Right forelimb (tissue), 1 donor: ENCODE results near the gene MAPKAP1.

Experiments used
- DNase-seq: peaks from one replicate; pipeline ENCODE4 v3.0.0-alpha.2; 2018

MAPKAP1 gene

DNA sequence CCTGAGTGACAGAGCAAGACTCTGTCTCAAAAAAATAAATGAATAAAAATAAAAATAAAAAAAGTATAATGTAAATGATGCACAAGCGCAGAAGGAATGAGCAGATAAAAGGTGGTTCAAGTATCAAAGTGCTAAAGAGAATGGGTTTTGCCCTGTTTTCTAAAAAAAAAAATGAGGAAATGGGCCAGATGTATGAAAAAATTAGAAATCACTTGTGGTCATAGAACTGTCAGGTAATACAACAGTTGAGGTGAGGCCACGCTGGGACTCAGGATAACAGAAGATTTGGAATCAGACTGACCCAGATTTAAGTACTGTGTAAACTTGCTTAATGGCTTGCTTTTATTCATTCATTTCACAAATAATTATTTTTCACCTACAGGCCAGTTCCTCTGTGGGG lies 69.8 kb downstream of the MAPKAP1 start:
- DNase-seq: no peak

DNA sequence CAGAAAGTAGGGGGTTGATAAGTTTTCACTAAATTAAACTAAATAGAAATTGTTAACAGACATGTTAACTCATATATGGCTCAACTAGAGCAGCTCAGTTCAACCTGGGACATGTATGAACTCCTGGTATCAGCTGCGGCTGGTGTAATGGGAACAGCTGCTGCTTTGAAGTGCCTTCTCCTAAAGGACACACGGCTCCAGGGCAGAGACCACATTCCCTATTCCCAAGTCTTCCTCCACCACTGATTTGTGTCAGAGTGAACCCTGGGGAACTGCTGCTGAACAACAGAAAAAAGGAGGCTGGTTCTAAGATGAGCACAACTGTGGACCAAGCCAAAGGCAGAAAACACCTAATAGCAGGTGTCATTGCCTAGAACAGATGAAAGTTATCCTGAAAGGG lies 71.1 kb downstream of the MAPKAP1 start:
- no peak for DNase-seq

DNA sequence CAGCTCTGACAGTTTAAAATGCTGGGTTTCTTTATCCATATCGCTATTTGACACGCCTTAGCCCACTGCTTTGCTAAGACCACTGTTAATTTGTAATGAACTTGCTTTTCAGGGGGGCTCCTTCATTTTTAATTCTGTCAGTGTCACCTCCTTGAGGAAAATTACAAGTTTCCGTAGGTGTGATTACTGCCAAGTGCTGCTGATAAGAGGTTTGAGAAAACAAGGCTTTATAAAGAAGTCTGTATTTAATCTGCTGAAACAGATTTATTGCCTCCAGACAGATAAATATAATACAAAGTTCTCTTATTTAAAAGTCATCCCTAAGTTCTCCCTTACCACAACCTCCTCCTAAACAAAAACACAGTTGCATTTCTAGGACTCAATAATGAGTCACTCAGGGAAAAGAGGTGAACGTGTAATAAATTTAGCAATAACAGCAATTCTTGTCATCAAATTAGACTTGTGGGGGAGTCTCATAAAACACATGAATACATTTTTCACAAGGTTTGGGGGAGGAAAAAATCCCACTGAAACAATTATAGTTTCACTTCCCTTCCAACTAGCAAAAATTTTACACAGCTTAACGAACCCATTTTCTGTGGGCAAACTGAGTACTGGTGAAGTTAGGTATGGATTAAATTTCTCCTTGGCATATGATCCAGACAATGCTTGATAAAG lies 72.8 kb downstream of the MAPKAP1 start:
- DNase-seq: no peak

DNA sequence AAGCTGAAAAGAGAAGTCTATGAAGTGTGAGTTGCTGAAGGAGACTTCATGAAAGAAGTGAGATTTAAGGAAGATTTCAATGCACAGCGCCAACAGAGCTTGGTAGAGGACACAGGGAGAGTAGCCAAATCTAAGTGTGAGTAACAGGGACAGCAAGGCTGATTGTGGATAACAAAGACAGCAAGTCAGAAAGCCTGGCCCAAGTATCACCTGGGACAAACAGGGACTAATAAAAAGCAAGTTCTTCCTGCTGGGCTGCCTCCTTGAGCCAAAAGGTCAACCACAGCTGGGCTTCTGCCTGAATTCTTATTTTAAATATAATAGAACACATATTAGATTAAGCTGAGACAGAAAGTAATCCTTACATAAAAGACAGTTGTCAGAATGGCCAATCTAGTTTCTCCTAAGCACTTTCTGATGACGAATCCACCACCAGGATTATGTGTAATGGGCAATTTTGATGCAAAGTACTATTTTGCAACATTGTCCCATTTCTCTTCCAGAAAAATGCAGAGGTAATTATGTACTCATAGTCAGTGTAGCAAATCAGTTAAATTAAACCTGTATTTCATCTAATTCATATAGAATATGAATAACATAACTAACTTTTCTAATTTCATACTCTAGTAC lies 73.8 kb downstream of the MAPKAP1 start:
- no peak for DNase-seq

DNA sequence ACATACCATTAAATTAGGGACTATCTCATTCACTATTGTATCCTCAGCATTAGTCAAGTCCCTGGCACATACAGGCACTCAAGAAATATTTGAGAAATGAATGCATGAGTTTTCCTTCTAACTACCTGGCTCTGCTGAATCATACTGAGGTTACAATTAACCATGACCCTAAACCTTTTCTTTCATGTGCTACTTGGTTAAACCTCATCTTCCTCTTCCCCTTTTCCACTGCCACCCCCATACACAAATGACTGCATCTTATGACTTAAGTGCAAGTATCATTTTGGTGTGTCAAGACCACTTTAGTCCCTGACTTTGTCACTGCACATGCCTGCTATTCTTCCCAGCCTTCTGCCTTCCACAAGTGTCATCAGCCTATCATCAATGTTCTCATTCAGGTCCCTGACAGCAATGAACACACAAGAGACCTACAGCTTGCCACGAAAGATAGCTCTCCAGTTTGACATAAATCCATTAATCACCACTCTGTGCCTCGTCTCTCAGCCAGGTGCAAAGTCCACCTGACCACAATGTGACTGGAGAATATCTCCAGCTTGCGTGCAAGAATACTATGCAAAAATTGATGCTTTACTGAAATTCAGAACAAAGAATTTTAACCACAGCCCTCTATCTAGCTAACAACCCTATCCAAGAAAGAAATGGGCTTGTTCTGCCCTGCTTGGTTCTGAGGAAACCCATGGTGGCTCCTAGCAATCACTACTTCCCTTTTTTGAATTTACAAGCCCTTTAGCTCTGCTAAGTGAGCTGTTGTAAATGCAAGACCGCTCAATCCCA lies 74.5 kb downstream of the MAPKAP1 start:
- no peak for DNase-seq

DNA sequence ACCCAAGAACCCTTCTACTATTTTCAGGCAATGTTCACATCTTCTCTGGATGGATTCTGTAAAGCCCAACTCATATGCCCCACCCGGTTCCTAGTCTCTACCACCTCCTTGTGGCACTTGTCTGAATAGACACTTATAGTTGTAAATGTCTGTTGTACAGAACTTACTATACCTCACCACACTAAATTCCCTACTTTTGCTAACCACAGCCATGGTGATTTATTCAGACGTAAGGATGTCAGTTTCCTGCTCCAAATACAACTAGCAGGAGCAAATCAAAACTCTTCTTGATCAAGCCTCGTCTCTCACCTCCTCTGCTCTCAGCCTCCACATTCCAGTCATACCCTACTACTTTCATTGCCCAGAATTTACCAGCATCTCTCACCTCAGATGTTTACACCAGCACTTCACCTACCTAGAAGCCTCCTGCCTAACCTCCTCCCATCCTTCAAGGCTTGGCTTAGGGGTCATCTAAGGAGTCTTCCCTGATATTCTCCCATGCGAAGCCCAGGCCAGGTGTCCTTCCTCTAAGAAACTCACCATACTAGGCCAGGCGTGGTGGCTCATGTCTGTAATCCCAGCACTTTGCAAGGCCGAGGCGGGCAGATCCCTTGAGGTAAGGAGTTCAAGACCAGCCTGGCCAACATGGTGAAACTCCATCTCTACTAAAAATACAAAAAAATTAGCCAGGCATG lies 75.5 kb downstream of the MAPKAP1 start:
- DNase-seq: no peak

DNA sequence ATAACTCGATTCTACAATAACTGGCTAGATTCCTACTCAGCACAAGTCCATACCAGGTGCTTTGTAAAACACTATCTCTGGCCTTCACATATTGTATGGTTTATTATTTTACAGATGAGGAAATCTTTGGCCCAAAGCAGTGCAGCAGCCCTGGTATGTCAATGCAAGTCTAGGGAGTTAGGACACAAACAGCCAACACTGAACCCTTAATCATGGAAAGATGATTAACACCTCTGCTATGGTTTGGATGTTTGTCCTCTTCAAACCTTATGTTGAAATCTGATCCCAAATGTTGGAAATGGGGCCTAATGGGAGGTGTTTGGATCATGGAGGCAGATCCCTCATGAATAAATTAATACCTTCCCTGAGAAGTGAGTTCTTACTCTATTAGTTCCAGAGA lies 76.6 kb downstream of the MAPKAP1 start:
- DNase-seq: no peak

DNA sequence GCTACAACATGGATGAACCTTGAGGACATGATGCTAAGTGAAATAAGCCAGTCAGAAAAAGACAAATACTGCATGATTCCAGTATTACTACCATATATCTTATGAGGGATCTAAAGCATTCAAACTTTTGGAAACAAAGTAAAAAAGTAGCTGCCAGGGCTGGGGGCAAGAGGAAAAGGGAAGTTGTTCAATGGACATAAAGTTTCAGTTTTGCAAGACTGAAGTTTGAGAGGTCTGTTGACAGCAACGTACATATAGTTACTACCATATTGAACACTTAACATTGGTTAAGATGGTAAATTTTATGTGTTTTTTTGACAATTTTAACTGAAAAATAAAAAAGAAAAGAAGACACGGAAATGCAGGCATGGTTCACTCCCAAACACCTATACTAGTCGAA lies 77.6 kb downstream of the MAPKAP1 start:
- DNase-seq: no peak

DNA sequence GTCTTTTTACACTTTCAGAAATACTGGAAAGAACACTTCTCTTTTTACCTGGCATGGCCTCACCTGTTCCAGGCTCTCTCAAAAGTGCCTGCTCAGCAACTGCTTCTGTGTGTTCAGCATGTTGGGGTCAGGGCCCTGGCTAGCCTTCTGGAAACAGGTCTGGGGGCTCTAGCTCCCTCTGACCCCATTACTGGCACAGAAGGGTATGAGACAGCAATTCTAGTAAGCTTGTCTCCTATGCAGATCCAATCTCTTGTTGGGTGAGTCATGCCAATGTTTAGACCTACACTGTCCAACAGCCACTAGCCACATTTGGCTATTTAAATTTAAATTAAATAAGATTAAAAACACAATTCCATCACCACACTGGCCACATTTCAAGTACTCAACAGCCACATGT lies 80.8 kb downstream of the MAPKAP1 start:
- no peak for DNase-seq

DNA sequence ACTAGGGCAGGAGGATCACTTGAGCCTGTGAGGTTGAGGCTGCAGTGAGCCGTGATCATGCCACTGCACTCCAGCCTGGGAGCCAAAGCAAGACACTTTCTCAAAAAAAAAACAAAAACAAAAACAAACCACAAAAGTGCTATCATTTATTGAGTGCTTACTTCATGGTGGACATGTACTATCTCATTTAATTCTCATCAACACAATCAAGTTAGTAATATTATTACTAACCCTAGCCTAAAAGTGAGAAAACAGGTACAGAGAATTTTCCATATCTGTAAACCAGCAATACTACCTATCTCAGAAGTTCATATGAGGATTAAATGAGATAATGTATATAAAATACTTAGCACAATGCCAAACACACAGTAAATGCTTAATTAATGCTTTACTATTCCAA lies 85.8 kb downstream of the MAPKAP1 start:
- DNase-seq: no peak

DNA sequence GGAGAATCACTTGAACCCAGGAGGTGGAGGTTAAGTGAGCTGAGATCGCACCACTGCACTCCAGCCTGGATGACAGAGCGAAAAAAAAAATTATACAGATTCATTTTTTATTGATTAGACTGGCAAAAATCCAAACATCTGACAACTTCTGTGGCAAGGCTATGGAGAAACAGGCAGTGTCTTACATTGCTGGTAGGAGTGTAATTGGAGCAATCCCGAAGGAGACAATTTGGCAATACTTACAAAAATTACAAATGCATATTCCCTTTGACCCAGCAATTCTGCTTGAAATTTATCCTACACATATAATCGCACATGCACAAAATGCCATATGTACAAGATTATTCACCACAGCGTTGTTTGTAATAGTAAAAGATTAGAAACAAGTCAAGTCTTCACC lies 86.8 kb downstream of the MAPKAP1 start:
- DNase-seq: no peak

DNA sequence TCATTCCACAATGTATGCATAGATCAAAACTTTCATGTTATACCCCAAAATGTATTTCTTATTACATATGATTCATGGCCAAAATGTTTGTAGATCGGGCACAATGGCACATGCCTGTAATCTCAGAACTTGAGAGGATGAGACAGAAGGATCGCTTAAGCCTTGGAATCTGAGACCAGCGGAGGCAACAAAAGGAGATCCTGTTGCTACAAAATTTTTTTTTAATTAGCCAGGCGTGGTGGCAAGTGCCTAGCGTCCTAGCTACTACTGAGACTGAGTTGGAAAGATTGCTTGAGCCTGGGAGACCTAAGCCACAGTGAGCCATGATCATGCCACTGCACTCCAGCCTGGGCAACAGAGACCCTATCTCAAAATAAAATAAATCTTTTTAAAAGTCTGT lies 89.9 kb downstream of the MAPKAP1 start:
- no peak for DNase-seq

DNA sequence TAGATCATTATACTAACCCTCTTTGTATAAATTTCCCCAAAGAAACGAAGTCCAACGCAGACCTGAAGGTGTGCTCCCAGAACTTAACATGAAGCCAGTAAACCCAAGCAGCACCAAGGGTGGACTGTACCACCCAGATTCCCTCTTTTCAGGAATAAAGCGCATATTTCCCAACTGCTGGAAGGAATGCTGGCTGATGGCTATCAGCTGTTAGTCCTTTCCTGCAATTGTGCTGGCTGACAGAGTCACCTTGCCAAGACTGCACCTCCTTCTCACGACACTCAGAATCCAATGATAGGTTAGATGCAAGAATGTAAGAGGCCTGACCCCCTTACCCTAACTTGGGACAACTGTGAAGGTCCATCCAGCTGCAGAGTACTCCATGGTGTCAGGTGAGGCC lies 93.9 kb downstream of the MAPKAP1 start:
- no peak for DNase-seq

DNA sequence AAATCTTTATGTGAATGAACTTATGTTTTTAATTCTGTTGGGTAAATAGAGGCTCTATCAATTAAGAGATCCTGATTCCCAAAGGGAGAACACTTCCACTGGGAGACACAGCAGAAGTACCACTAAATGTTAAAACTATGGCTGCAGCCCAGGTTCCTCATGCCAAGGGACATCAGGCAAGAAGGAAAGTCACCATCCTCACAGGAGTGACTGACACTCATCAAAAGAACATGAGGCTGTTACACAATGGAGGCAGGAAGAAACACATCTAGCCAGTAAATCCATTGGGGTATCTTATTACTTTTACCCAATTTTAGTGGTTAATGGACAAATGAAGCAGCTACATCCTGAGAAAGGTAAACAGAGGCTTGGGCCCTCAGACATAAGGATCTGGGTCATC lies 94.4 kb downstream of the MAPKAP1 start:
- no peak for DNase-seq

DNA sequence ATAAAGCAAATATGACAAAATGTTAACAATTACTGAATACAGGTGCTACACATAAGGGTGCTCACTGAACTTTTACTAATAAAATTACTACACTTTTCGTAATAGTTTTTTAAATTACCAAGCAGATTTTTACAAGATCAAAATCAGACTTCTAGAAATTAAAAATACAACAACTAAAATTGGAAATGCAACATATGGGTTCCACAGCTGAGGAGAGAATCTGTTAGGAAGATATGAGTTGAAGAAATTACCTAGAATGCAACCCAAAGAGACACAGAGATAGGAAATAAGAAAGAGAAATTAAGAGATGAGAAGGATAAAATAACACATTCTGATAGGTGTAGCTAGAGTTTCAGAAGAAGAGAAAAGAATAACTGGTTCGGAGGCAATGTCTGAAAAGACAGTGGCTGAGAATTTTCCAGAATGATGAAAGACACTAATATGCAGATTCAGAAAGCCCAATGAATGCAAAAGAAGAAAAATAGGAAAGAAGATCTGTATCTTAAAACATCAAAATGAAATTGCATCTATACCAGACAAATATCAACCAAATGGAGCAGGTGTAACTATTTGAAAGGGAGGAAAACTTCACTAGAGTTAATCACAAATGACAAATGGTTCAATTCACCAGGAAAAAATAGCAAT lies 95.8 kb downstream of the MAPKAP1 start:
- no peak for DNase-seq

DNA sequence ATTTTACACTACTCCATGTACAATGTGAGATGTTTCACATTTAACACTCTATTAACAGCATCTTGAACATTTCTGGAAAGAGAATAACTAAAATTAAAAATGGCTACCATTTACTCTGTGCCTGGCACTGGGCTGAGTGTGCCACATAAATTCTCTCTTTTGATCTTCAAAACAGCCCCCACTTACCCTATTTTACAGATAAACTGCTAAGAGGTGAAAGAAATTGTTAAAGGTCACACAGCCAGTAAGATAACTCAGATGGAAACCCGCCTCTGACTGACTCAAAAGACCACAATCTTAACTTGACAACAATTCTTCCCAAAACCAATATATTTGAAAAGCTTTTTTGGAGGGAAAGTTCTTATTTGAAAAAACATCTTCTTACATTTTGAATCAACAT lies 97.3 kb downstream of the MAPKAP1 start:
- no peak for DNase-seq

DNA sequence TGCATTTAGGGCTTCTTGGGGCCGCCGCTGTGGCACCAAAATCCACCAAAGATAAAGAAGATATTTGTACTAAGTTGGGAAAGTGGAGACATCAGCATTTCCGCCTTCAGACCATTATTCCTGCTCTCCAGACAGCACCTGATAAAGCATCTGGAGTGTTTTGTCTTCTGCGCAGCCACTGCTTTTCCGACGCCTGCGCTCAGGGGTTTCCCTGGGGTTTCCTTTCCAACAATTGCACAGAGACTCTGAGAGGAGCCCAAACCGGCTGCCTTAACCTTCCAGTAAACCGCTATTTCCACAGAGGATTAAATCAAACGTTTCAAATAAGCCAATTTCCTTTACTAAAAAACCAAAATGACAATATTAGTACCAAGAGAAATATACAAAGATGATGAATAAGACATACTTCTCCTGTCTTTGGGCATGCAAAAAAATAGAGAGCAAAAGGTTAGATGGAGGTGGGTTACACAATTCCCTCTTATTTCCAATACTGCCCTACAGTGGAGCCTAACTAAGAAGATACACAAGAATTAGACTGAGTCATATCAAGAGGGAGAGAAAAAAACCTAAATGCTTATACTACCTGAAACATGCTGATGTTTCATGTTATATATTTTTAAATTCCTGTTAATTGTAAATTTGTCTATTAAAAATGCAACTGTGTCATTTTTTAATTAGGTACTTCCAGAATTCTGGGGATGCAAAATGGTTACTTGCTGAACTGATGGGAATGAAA lies 98.4 kb downstream of the MAPKAP1 start:
- no peak for DNase-seq

DNA sequence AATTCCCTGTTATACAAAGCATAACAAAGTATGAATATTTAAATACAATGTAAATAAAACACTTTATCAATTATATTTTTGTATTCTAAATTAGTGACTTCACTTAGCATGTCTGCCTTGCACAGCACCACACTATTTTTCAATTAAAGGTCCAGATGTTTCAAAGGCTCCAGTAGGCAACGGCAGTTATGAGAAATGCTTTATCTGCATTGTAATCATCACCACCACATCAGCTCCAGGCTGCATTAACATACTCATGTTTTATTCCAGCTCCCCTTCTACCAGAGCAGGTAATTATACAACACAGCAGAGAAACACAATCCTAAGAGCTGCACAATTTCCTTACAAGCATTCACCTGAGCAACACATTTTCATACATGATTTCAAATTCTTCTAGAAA lies 102.8 kb downstream of the MAPKAP1 start:
- DNase-seq: no peak

DNA sequence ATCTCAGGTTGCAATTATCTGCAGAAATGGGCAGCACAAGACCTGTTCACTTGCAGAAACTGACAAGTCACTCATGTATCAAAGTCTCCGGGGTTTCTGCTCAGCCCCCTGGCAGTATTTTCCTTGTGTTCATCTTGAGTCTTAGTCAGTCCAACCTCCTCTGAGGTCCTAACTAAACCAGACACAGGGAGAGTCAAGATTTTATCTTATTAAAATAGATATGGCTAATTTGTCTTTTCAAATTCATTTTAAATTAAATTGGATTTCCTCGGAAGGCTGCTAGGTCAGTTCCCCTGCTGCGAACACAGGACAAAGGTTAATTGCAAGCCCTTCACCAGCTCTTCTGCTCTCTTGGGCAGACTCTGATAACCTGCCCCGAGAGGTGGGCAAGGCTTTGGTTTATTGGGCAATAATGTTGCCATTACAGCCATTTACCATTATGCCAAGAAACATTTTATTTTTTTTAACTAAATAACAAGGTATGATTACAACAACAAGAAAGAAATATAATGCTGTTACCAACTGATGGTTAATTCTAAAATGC lies 103.5 kb downstream of the MAPKAP1 start:
- DNase-seq: no peak

DNA sequence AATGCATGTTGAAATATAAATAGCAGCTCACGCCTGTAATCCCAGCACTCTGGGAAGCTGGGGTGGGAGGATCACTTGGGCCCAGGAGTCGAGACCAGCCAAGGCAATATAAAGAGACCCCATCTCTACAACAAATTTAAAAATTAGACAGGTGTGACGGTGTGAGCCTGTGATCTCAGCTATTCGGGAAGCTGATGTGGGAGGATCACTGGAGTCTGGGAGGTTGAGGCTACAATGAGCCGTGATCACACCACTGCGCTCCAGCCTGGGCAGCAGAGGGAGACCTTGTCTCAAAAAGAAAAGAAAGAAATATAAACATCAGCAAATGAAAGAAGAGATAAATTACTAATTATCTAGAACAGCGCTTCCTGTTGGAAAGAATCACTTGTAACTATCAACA lies 105.0 kb downstream of the MAPKAP1 start:
- DNase-seq: no peak

DNA sequence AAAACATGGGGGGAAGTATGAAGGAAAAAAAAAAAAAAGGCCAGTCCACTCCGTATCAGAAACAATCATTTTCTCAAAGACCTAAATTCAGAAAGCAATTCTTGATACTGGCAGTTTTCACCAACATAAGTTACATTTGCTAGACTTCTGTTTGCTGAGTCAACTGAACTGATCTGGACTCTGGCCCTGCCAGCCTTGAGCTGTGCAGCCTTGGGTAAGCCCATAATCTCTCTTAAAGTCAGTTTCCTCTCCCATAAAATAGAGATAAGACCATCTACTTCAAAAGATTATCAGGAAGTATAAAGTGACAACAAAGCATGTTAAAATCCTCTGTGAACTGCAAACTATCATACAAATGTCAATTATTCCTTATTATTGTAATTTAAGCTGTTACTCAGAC lies 106.8 kb downstream of the MAPKAP1 start:
- no peak for DNase-seq

DNA sequence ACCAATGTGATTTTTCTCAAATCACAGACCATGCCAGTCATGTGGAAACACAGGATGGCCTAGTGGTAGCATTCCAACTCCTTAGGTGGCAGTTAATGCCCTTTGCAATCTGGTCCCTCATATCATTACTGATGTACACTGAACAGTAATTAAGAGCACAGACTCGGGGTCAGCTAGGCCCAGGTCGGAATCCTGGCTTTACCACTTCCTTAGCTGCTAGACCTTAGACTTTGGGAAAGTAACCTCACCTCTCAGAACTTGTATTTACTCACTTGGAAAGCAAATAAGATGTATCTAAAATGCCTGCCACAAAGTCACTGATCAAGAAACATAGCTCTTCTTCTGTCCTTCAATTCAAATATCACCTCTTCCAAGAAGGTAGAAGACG lies 112.8 kb downstream of the MAPKAP1 start:
- no peak for DNase-seq
